A549 treated with Hydrocortisone at 1 μM for 4 hours (cell line): ENCODE data around the gene OR51D1. TPM values are rescaled to one million over a fixed set of nuclear protein-coding genes. Genes with fewer than 3 reads are reported as not detected.

Source experiments
- total RNA-seq: library from RNA; stranded (reverse); fragments of 200-300 nt; extraction: Qiagen RNA extraction; gene quantifications from 5 replicates; pipeline ENCODE4 v1.2.3, GENCODE V29; 2022

Gene OR51D1, protein sequence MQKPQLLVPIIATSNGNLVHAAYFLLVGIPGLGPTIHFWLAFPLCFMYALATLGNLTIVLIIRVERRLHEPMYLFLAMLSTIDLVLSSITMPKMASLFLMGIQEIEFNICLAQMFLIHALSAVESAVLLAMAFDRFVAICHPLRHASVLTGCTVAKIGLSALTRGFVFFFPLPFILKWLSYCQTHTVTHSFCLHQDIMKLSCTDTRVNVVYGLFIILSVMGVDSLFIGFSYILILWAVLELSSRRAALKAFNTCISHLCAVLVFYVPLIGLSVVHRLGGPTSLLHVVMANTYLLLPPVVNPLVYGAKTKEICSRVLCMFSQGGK
- not detected in 5 replicates for total RNA-seq

DNA sequence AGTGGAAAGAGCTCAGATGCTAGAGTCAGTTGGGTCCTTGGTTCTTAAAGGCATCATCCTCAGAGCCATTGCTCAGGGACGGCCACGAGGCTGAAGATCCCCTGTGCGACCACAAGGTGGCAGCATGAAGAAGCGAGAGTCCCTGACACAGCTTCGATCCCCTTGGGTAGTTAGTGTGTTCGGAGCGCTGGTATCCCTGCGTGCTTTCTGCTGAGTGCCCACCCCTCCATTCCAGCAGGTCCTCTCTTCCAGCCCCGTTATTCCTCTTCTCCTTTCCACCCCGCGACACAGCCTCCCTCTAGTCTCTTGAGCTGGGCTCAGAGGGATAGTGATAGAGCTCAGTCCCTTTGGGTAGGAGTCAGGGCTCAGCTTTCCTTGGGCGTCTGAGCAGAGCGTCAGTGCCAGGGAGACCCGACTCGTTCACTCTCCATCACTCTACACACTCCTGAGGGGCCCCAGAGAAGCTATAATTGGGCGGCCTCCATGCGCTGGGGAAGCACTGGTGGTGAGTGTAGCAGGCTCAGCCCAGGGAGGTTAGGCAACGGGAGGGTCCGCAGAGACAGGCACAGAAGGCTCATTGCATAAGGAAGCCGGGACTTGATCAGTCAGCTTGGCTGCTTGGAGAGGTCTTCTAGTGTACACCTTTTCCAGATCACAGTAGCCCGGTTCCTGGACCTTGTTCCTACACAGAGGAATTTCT, at the start of gene OR51D1:
OR51D1 (plus strand) TSS at position 516 of the 700 bp plus-strand sequence. CDS start 2,314 bp downstream, outside the sequence.

GRCh38 chr11:4593739-4594138, 43.5 kb upstream of the OR51D1 start, which contains the start of gene OR52I1:
TSS of gene OR52I1 (plus strand) at chr11:4594039. CDS start at chr11:4594039, 0 bp downstream.

DNA sequence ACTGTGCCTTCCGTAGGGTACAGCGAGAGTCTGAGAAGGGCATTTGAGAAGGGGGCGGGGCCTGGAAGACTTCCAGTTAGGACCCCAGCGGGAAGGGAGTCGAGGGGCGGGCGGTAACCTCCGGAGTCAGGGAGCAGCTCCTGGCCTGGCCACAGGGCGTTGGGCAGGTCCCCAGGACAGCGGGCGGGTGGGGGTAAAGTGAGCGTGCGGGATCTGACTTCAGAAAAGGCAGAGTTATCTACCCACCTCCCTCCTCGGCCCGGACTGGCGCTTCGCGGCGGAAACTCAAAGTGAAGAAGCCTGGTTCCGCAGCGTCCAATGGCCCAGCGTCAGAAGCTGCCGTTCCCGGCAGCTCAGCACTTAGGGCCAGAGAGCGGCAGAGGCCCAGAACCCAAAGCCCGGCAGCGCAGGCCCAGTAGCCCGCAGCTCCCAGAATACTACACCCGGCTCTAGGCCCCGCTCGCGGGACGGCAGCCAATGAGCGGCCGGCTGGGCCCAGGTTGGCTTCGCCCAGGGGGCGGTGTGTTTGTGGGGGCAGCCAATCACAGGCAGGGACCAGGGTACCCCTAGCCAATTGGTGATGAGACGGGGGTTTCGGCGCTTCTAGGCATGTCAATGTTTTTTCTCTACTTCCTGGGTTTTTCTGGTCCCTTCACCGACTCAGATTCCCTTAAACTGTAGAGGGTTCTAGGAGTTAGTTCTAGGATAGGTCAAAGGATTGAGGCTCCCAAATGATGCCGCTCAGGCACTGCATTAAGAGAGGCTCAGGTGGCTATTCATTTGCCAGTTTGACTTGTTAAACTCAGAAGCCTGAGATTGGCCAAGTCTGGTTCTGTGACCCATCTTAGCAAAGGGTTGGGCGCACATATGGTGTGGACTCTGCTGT, 29.3 kb upstream of the OR51D1 start, which contains the start of gene TRIM68:
TRIM68 (minus strand) TSS at position 451 of the 886 bp plus-strand sequence. CDS start 2,727 bp downstream, outside the sequence.

DNA sequence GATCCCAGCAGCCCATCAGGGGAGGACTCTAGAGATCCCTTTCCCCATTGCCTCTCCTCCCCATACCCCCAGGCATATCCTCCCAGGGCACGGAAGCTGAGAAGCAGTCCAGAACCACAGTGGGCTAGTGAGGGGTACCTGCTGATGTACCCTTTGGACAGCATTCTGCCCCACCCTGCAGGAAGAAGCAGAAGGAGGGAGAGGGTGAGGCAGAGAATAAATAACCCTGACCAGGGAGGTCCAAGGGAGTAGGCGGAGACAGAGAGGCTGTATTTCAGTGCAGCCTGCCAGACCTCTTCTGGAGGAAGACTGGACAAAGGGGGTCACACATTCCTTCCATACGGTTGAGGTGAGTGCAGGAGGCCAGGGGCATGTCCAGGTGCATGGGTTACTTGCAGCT, 6.4 kb downstream of the OR51D1 start, which contains the start of gene OR51E1:
OR51E1 (plus strand) TSS at position 301 of the 400 bp plus-strand sequence. CDS start 8,545 bp downstream, outside the sequence.

Other genes with a start within 250 kb of the OR51D1 start
- gene TRIM21, start 243.8 kb upstream of the OR51D1 start, total RNA-seq, result 21.1 to 22.7 TPM (median 22.6 TPM) in 5 replicates
- gene OR52K2, start 188.2 kb upstream of the OR51D1 start, total RNA-seq, result not detected in 5 replicates
- not detected in 5 replicates for gene OR52K1, start 154.8 kb upstream of the OR51D1 start, total RNA-seq
- gene OR52M1, start 92.3 kb upstream of the OR51D1 start, total RNA-seq, result not detected in 5 replicates
- not detected in 5 replicates for gene OR52I2, start 55.7 kb upstream of the OR51D1 start, total RNA-seq
- not detected in 5 replicates for gene OR52I1, start 43.4 kb upstream of the OR51D1 start, total RNA-seq
- gene TRIM68, start 29.2 kb upstream of the OR51D1 start, total RNA-seq, result 7.1 to 13.2 TPM (median 9.3 TPM) in 5 replicates
- gene OR51E1, start 6.5 kb downstream of the OR51D1 start, total RNA-seq, result not detected in 5 replicates
- gene OR51E2, start 60.4 kb downstream of the OR51D1 start, total RNA-seq, result not detected in 5 replicates
- not detected in 5 replicates for gene MMP26, start 67.3 kb downstream of the OR51D1 start, total RNA-seq
- gene OR51F1, start 132.5 kb downstream of the OR51D1 start, total RNA-seq, result not detected in 5 replicates
- gene OR52R1, start 166.9 kb downstream of the OR51D1 start, total RNA-seq, result not detected in 5 replicates
- not detected in 5 replicates for gene OR51F2, start 183.8 kb downstream of the OR51D1 start, total RNA-seq
- gene OR51S1, start 211.7 kb downstream of the OR51D1 start, total RNA-seq, result not detected in 5 replicates
- gene OR51T1, start 244.4 kb downstream of the OR51D1 start, total RNA-seq, result not detected in 5 replicates